HG02610 (cell line): ENCODE data around the gene GMNN.
A peak's percentile ranks its signal among the peaks of the same experiment; 100 is the strongest.
"Not testable (repeated sequence)": the region's sequence is repeated elsewhere in the genome, so short reads cannot be mapped to it uniquely, and the experiment has no call there.

Experiments used
- ATAC-seq: cut with Tn5 transposase; IDR thresholded peaks from one replicate; pipeline ENCODE4 v1.9.1; 2021; ENCODE audit warnings: mild to moderate bottlenecking, moderate library complexity; ENCODE audit not compliant: unreplicated experiment

GMNN gene

GRCh38 chr6:24774696-24775519 is at the start of gene GMNN:
GMNN (plus strand) TSS chr6:24774937; CDS start chr6:24777247, 2,310 bp downstream.
- peak; percentile 92 for ATAC-seq

GRCh38 chr6:24730653-24731052 is 44.1 kb upstream of the GMNN start:
- ATAC-seq = not testable (repeated sequence)

GRCh38 chr6:24731456-24732134 is 43.1 kb upstream of the GMNN start:
- not testable (repeated sequence) for ATAC-seq

GRCh38 chr6:24734166-24734565 is 40.6 kb upstream of the GMNN start:
- ATAC-seq = no peak

GRCh38 chr6:24734710-24735109 is 40.0 kb upstream of the GMNN start:
- ATAC-seq = not testable (repeated sequence)

- no peak for ATAC-seq
Measured at GRCh38 chr6:24738741-24739140, 36.0 kb upstream of the GMNN start.

- ATAC-seq = no peak
Measured at GRCh38 chr6:24740861-24741260, 33.9 kb upstream of the GMNN start.

- no peak for ATAC-seq
Measured at GRCh38 chr6:24742216-24742738, 32.5 kb upstream of the GMNN start.

GRCh38 chr6:24743265-24743943 is 31.3 kb upstream of the GMNN start:
- peak; percentile 97 for ATAC-seq

- ATAC-seq = no peak
Measured at GRCh38 chr6:24743944-24744335, 30.8 kb upstream of the GMNN start.

GRCh38 chr6:24744911-24745310 is 29.8 kb upstream of the GMNN start:
- no peak for ATAC-seq

- no peak for ATAC-seq
Measured at GRCh38 chr6:24749297-24749696, 25.4 kb upstream of the GMNN start.

- not testable (repeated sequence) for ATAC-seq
Measured at GRCh38 chr6:24750878-24751277, 23.9 kb upstream of the GMNN start.

GRCh38 chr6:24752503-24752902 is 22.2 kb upstream of the GMNN start:
- no peak for ATAC-seq

GRCh38 chr6:24752917-24753492 is 21.7 kb upstream of the GMNN start:
- ATAC-seq = no peak

- no peak for ATAC-seq
Measured at GRCh38 chr6:24753545-24753944, 21.2 kb upstream of the GMNN start.

GRCh38 chr6:24754378-24754777 is 20.4 kb upstream of the GMNN start:
- not testable (repeated sequence) for ATAC-seq

GRCh38 chr6:24755279-24755678 is 19.5 kb upstream of the GMNN start:
- ATAC-seq = no peak

- ATAC-seq = no peak
Measured at GRCh38 chr6:24757611-24758010, 17.1 kb upstream of the GMNN start.

- ATAC-seq = no peak
Measured at GRCh38 chr6:24759718-24760117, 15.0 kb upstream of the GMNN start.

- ATAC-seq = no peak
Measured at GRCh38 chr6:24760210-24760609, 14.5 kb upstream of the GMNN start.
